D721Med (cell line): ENCODE data around the gene PACSIN1.

ENCODE experiments used
- DNase-seq: peaks from one replicate; pipeline ENCODE4 v3.0.0; 2011; ENCODE audit warnings: low spot score; ENCODE audit not compliant: insufficient read length
- FAIRE-seq: peaks from 2 replicates; lab custom pipeline; 2011; peaks lifted over from hg19 to GRCh38; lab: Jason Lieb, UNC
- CTCF ChIP-seq: IDR thresholded peaks from 2 replicates; pipeline ENCODE4 v1.5.1; 2012; ENCODE audit warnings: mild to moderate bottlenecking, control low read depth; ENCODE audit not compliant: insufficient read depth; ENCODE audit errors: missing control alignments

PACSIN1 gene

GRCh38 chr6:34514593-34515472 lies 49.0 kb downstream of the PACSIN1 start:
- no peak for DNase-seq
- TF ChIP-seq CTCF, result no peak
- no peak for FAIRE-seq

- FAIRE-seq (no peak), DNase-seq (no peak)
- TF ChIP-seq CTCF, result no peak
Measured at GRCh38 chr6:34515473-34516387, 49.9 kb downstream of the PACSIN1 start.

GRCh38 chr6:34516391-34517324 lies 50.8 kb downstream of the PACSIN1 start:
- DNase-seq (no peak), FAIRE-seq (no peak)
- no peak for TF ChIP-seq CTCF

GRCh38 chr6:34517461-34517881 lies 51.6 kb downstream of the PACSIN1 start:
- FAIRE-seq, result no peak
- no peak for DNase-seq
- no peak for TF ChIP-seq CTCF

DNA sequence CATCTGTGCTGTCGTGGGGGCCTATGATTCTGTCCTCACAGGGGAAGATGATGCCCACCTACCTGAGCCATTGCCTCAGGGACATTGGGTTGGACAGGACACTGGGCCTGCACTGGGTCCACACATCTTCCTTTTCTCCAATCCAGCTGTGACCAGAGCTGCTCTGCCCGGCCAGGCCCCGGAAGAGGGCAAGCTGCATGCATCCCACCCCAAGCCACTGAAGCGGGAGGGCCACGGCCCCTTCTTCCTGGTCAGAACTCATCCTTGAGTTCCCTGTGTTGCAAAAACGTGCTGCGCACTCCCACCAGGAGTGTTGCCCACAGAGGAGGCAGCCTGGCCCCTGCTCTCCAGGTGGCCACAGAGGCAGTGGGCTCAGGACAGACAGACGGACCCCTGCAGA lies 52.1 kb downstream of the PACSIN1 start:
- FAIRE-seq (no peak), DNase-seq (no peak)
- TF ChIP-seq CTCF, result no peak

DNA sequence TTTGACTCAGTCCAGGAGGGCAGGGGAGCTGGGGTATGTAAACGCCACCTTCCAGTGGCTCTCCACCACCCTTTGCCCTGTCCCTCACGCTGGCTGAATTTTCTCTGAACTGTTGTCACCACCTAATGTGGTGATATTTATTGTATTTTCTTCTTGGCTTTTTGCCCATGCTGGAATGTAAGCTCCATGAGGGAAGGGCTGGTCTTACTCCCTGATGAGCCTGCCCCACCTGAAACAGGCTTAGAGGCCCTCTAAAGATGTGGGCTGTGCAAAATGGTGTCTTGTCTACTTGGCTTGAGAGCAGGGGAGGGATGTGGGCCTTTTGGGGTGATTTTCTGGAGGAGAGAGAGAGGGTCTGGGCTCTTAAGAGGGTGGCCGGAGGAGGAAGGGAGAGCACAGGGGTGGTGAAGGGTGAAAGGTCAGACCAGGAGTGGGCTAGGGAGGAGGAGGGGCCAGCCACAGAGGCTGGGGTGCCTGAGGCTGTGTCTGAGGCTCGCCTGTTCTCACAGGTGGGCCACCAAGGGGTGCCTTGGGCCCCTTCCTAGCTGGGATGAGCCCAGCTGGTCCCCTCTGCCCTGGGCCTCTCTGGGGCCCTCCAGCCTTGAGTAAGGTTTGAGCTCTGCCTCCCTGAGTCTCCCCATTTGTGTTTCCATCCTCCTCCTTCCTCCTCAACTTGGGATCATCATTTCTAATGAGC lies 52.9 kb downstream of the PACSIN1 start:
- TF ChIP-seq CTCF, result no peak
- DNase-seq (no peak), FAIRE-seq (no peak)
